Lower lobe of right lung (tissue), 2 donors: Measurements from ENCODE around the gene CORIN. TPM values are rescaled to one million over a fixed set of nuclear protein-coding genes. Genes with fewer than 3 reads are reported as not detected.
A peak's percentile ranks its signal among the peaks of the same experiment; 100 is the strongest.

Experiments
- ATAC-seq, 2 donors: fragments of 200-7000 bp; cut with Tn5 transposase; one replicate each; pipeline ENCODE4 v1.9.1; 2020 to 2022; ENCODE audit warnings: mild to moderate bottlenecking in 2 of 2, moderate library complexity in 2 of 2
- DNase-seq: peaks from one replicate; pipeline ENCODE4 v3.0.0-alpha.2; 2020
- H3K27ac ChIP-seq: fragments of 200-600 bp; one replicate; pipeline ENCODE4 v1.8.0; 2022
- H3K27me3 ChIP-seq: fragments of 200-600 bp; one replicate; pipeline ENCODE4 v1.8.0; 2022; ENCODE audit warnings: low read depth
- H3K36me3 ChIP-seq: fragments of 200-600 bp; one replicate; pipeline ENCODE4 v1.8.0; 2022; ENCODE audit warnings: mild to moderate bottlenecking
- H3K4me1 ChIP-seq: fragments of 200-600 bp; one replicate; pipeline ENCODE4 v1.8.0; 2022
- H3K4me3 ChIP-seq: fragments of 200-600 bp; one replicate; pipeline ENCODE4 v1.8.0; 2022; ENCODE audit warnings: mild to moderate bottlenecking
- H3K9me3 ChIP-seq: fragments of 200-600 bp; one replicate; pipeline ENCODE4 v1.8.0; 2022
- intact Hi-C: fragments of 100-400 bp; cut with DNase I; formaldehyde crosslinking; loops from one replicate; pipeline ENCODE4 v1.11.0; 2022
- total RNA-seq: library from RNA; stranded (reverse); fragmentation: NEBNext Ultra II Directional; extraction: Animal tissue kit (Norgen Biotek cat#: 25700); gene quantifications from one replicate; pipeline ENCODE4 v1.2.1, GENCODE V29; 2021
- TF ChIP-seq, protein P1 (sequence below): fragments of 200-600 bp; IDR thresholded peaks from one replicate; pipeline ENCODE4 v1.8.0; 2022; ENCODE audit warnings: antibody characterized with exemption, mild to moderate bottlenecking
- donor health status: DM: no; HTN: yes; CAD: no; lungs with severe emphysema.

The CORIN gene
- total RNA-seq, 1 donor from 2014 or later = 3.9 TPM

DNA sequence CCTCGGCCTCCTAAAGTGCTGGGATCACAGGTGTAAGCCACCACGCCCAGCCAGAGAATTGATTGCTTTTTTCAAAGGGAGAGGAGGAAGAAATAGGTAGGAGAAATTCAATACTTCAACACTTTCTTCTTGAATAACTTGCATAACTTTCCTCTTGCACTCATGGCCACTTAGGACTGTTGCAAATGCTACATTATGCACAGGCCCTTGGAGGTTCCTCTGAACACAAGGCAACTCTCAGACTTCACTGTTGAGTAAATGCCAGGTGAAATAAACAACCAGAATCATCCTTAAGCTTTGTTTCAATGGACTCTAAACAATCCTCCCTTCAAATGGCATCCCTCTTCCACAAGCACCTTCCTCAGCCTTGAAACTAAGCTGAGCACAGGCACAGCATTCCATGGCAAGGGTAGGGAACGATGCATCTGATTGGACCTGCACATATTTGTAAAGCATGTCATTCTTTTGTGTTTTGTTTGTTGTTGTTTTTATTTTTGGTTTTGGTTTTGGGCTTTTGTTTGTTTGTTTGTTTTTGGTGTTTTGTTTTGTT lies 28.1 kb downstream of the CORIN start:
- Histone ChIP-seq H3K4me1 (no peaks in the 10 kb centered on the region), H3K36me3 (no peaks in the 10 kb centered on the region), H3K27ac (no peak overlapping the region), H3K4me3 (no peak overlapping the region), H3K9me3 (no peaks in the 10 kb centered on the region), H3K27me3 (no peaks in the 10 kb centered on the region)
- intact Hi-C loops = no loop called here
- TF ChIP-seq, protein P1, sequence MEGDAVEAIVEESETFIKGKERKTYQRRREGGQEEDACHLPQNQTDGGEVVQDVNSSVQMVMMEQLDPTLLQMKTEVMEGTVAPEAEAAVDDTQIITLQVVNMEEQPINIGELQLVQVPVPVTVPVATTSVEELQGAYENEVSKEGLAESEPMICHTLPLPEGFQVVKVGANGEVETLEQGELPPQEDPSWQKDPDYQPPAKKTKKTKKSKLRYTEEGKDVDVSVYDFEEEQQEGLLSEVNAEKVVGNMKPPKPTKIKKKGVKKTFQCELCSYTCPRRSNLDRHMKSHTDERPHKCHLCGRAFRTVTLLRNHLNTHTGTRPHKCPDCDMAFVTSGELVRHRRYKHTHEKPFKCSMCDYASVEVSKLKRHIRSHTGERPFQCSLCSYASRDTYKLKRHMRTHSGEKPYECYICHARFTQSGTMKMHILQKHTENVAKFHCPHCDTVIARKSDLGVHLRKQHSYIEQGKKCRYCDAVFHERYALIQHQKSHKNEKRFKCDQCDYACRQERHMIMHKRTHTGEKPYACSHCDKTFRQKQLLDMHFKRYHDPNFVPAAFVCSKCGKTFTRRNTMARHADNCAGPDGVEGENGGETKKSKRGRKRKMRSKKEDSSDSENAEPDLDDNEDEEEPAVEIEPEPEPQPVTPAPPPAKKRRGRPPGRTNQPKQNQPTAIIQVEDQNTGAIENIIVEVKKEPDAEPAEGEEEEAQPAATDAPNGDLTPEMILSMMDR = no peak
- ATAC-seq (peak in 1 of 2 donors; percentile 38), DNase-seq (no peak)

- H3K9me3 ChIP-seq = no peaks in the 10 kb centered on the region
- H3K36me3 ChIP-seq = no peaks in the 10 kb centered on the region
- no peak for ATAC-seq
- no peaks in the 10 kb centered on the region for H3K27me3 ChIP-seq
- no peak overlapping the region for H3K27ac ChIP-seq
- intact Hi-C loops = no loop called here
- no peak overlapping the region for H3K4me3 ChIP-seq
- H3K4me1 ChIP-seq = no peaks in the 10 kb centered on the region
- TF ChIP-seq, protein P1 = no peak
- no peak for DNase-seq
These were observed 33.3 kb downstream of the CORIN start for GRCh38 chr4:47804598-47804997.

DNA sequence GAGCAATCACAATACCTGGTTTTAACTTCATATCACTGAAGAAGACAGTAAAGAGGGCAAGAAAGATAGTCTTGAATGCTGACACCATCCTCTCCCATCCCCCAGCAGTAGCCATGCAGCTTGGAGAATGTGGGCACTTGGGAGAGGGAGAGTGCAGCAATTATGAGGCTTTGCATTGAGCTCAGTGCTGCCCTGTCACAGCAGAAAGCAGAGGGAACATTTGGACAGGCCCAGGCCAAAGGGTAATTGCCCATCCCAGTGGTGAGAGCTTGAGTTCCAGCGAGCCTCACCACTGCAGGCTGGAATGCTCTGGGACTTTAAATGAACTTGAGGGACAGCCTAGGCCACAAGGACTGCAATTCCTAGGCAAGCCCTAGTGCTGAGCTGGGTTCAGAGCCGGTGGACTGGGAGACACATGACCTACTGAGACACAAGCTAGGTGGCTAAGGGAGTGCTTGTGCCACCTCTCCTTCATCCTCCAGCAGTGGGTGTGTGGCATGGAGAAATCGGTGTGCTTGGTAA lies 36.3 kb downstream of the CORIN start:
- Histone ChIP-seq H3K4me3 (no peak overlapping the region), H3K36me3 (no peaks in the 10 kb centered on the region), H3K9me3 (no peaks in the 10 kb centered on the region), H3K27me3 (no peaks in the 10 kb centered on the region), H3K27ac (no peak overlapping the region), H3K4me1 (no peaks in the 10 kb centered on the region)
- TF ChIP-seq, protein P1 = no peak
- no peak for DNase-seq
- intact Hi-C loops = no loop called here
- ATAC-seq = no peak

DNA sequence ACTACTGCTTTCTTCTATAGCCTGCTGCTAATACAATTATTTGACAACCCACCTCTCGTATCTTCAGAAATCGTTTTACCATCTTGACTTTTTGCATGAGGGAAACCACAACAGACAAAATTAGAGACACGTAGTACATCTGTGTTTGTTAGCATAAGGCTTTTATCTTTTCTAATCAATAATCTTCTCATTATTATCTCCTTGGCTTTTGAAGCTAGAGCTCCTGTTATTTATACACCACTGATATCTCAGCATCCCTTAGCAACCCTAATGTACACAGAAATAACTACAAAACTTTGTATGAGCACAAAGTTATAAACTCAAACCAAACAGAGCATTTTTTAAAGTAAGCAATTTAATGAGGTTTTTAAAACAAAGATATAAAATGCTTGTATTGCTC lies 39.7 kb downstream of the CORIN start:
- H3K27me3 ChIP-seq = no peaks in the 10 kb centered on the region
- no peaks in the 10 kb centered on the region for H3K9me3 ChIP-seq
- H3K4me1 ChIP-seq = no peaks in the 10 kb centered on the region
- H3K27ac ChIP-seq = no peak overlapping the region
- no peaks in the 10 kb centered on the region for H3K36me3 ChIP-seq
- no peak for ATAC-seq
- H3K4me3 ChIP-seq = no peak overlapping the region
- intact Hi-C loops = no loop called here
- TF ChIP-seq, protein P1 = no peak
- no peak for DNase-seq

DNA sequence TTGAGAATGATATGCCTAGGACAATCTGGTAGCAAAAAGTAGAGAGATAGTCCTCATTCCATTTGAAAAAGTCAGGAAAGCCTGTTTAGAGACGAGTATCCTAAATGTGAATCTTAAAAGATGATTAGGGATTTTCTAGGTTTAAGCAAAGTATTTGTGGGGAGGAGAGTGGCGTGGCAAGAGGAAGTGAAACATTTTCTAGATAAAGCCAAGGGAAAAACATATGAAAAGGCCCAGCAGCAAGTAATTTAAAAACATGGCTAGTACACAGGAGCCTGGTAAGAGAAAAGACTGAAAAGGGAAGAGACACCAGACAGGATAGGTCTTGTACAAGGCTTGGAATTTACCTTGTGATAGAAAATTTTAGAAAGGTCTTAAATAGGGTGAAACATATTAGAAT lies 45.9 kb downstream of the CORIN start:
- Histone ChIP-seq H3K4me1 (no peaks in the 10 kb centered on the region), H3K4me3 (no peak overlapping the region), H3K9me3 (no peaks in the 10 kb centered on the region), H3K27me3 (no peaks in the 10 kb centered on the region), H3K27ac (no peak overlapping the region), H3K36me3 (no peaks in the 10 kb centered on the region)
- ATAC-seq (no peak), DNase-seq (no peak)
- TF ChIP-seq, protein P1 = no peak
- intact Hi-C loops = no loop called here
